Choroid plexus epithelial cell (primary cell): ENCODE results near the gene TBC1D14.

Experiments used
- DNase-seq: peaks from one replicate; pipeline ENCODE4 v3.0.0-alpha.2; 2010; ENCODE audit warnings: low read depth
- H3K4me3 ChIP-seq: 2 replicates; pipeline ENCODE4 v1.5.1; 2011; ENCODE audit warnings: low read depth, mild to moderate bottlenecking, control low read depth, low read length, moderate library complexity
- CTCF ChIP-seq: conservative IDR thresholded peaks from 2 replicates; pipeline ENCODE4 v1.5.1; 2011; ENCODE audit warnings: low read depth, mild to moderate bottlenecking, control low read depth, inconsistent platforms, low read length, moderate library complexity

Gene TBC1D14

GRCh38 chr4:6909113-6909969, at the start of gene TBC1D14:
Gene TBC1D14, plus strand, starts transcription at chr4:6909826. Its CDS starts 13,564 bp downstream, at chr4:6923390.
- DNase-seq, result peak; percentile 88
- TF ChIP-seq CTCF, result no peak
- peak within 1 kb of the TSS; percentile 79 for H3K4me3 ChIP-seq

DNA sequence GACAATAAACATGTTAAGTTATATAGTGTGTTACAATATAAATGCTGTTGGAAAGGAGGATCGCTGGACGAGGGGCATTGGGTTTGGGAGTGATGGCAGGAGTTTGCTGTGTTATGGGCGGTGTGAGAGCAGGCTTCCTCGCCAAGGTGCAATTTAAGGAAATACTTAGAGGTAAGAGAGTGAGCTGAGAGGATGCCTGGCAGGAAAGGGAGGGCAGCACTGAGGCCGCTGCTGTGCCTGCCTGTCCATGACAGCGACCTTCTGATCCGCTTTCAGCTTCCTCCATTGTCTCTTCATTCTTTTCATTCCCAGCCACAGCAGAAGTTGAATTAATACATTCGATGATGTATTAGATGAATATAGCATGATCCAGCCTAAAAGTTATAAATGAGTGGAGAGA, 41.2 kb upstream of the TBC1D14 start:
- no peak for DNase-seq
- H3K4me3 ChIP-seq, result no peak overlapping the region
- TF ChIP-seq CTCF, result no peak

- no peak overlapping the region for H3K4me3 ChIP-seq
- no peak for DNase-seq
- TF ChIP-seq CTCF, result no peak
Measured at GRCh38 chr4:6869944-6870343, 39.7 kb upstream of the TBC1D14 start.

DNA sequence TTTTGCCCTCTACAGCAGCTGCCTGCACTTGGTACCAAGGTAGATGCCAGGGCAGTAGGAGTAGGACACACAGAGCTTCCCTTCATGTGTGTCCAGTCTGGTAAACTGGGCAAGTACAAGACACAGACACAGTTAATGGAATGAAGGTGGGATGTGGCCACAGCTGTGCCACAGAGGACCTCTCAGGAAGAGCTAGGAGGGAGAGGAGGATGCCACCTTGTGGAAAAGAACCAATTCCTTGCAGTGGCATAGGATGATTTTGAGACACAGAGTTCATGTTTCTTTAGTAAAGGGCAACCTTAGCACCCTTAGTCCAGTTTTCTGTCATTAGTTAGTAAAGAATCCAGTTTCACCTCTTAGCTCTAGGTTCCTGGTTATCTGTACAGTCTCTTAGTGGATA, 36.3 kb upstream of the TBC1D14 start:
- peak; percentile 34 for TF ChIP-seq CTCF
- no peak overlapping the region for H3K4me3 ChIP-seq
- peak; percentile 15 for DNase-seq

DNA sequence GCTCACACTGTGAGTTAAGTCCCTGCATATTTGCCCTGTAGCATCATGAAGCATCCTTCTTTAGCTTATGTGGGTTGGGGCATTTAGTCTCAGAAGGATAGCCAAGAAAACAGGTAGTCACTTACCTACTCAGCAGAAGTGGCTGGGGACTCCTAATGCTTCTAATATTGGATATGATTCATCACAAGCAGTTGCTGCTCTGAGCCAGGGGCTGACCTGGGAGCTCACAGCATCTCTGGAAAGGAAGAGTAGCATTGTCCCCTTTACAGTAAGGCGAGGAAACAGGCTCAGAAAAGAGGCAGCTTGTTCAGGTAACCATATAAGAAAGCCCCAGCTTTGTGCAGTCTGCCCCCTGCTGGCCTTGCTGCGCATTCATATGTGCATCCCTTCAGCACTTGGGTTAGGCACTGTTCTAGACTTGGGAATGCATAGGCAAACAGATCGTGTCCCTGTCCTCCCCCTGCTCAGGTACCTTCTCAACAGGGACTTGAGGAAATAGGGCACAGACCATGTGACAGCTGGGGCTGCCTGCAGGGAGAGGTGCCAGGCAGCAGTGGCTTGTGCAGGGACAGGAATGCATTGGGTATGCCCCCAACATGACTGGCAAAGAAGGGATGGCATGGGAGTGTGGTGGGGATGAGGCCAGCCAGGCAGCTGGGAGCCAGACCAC, 35.7 kb upstream of the TBC1D14 start:
- peak; percentile 83 for DNase-seq
- no peak overlapping the region for H3K4me3 ChIP-seq
- peak; percentile 97 for TF ChIP-seq CTCF

DNA sequence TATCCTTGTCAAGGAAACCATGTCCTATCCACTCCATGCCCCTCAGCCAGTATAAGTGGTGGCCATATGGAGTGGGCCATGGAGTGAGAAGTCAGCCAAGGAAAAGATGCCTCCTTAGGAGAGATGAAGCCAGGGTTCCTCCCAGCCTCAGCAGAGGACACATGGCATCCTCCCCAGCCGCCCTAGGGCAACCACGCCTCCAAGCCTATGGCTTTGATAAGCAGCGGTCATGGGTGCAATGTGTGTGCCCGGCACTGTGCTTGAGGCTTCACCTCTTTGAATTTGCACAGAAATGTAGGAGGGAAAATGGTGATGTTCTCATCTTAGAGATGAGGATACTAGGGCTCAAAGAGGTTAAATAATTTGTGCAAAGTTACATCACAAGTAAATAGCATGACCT, 34.6 kb upstream of the TBC1D14 start:
- TF ChIP-seq CTCF, result no peak
- DNase-seq, result no peak
- H3K4me3 ChIP-seq, result no peak overlapping the region
